Neuronal stem cell (in vitro differentiated cells): ENCODE results near the gene PRRT1.

ENCODE experiments used
- DNase-seq: peaks from one replicate; pipeline ENCODE4 v3.0.0-alpha.2; 2013; ENCODE audit warnings: low spot score
- H2AFZ ChIP-seq: one replicate; pipeline ENCODE4 v1.6.1; 2013; ENCODE audit warnings: mild to moderate bottlenecking, low read length, inconsistent platforms
- H2AK5ac ChIP-seq: 2 replicates; pipeline ENCODE4 v1.6.1; 2013; ENCODE audit warnings: low read depth, mild to moderate bottlenecking, inconsistent platforms, low read length, moderate library complexity, mixed read lengths
- H2BK120ac ChIP-seq: 2 replicates; pipeline ENCODE4 v1.6.1; 2013; ENCODE audit warnings: low read depth, mild to moderate bottlenecking, inconsistent platforms, low read length, moderate library complexity, mixed read lengths
- H2BK12ac ChIP-seq: one replicate; pipeline ENCODE4 v1.6.1; 2013; ENCODE audit warnings: low read length, inconsistent platforms
- H2BK15ac ChIP-seq: 2 replicates; pipeline ENCODE4 v1.6.1; 2013; ENCODE audit warnings: mild to moderate bottlenecking, low read length, inconsistent platforms, mixed read lengths
- H2BK5ac ChIP-seq: one replicate; pipeline ENCODE4 v1.6.1; 2013; ENCODE audit warnings: inconsistent platforms, mild to moderate bottlenecking, low read length, moderate library complexity
- H3K14ac ChIP-seq: one replicate; pipeline ENCODE4 v1.6.1; 2013; ENCODE audit warnings: low read length, inconsistent platforms
- H3K18ac ChIP-seq: 2 replicates; pipeline ENCODE4 v1.6.1; 2013; ENCODE audit warnings: low read length, inconsistent platforms
- H3K23ac ChIP-seq: 2 replicates; pipeline ENCODE4 v1.6.1; 2013; ENCODE audit warnings: low read depth, mild to moderate bottlenecking, mixed read lengths, low read length, inconsistent platforms; ENCODE audit not compliant: poor library complexity
- H3K27ac ChIP-seq: replicated peaks from 3 replicates; pipeline ENCODE4 v1.5.1; 2013; ENCODE audit warnings: low read length, inconsistent platforms
- H3K27me3 ChIP-seq, 3 experiments: 2 replicates each; pipeline ENCODE4 v1.6.1; 2013; ENCODE audit warnings: low read length in 3 of 3, mild to moderate bottlenecking in 2 of 3, inconsistent platforms in 1 of 3, low read depth in 1 of 3, mixed read lengths in 1 of 3, moderate library complexity in 1 of 3; ENCODE audit not compliant: control insufficient read depth in 3 of 3, insufficient read depth in 3 of 3
- H3K36me3 ChIP-seq, 2 donors: replicated peaks in 1 of 2; 2 replicates each; pipeline ENCODE4 v1.6.1; 2013; ENCODE audit warnings: low read length in 2 of 2; ENCODE audit not compliant: control insufficient read depth in 2 of 2, insufficient read depth in 2 of 2
- H3K4ac ChIP-seq: 2 replicates; pipeline ENCODE4 v1.6.1; 2013; ENCODE audit warnings: inconsistent platforms, mild to moderate bottlenecking, low read length, moderate library complexity
- H3K4me1 ChIP-seq, 2 donors: 1 replicate in 1 of 2; 2 replicates in 1 of 2; pipeline ENCODE4 v1.6.1; 2013; ENCODE audit warnings: low read length in 2 of 2, low read depth in 1 of 2; ENCODE audit not compliant: control insufficient read depth in 2 of 2, insufficient read depth in 1 of 2
- H3K4me2 ChIP-seq: one replicate; pipeline ENCODE4 v1.6.1; 2013; ENCODE audit warnings: mild to moderate bottlenecking, low read length, inconsistent platforms; ENCODE audit not compliant: insufficient read depth, poor library complexity, severe bottlenecking
- H3K4me3 ChIP-seq, 2 donors: 2 replicates each; pipeline ENCODE4 v1.5.1; 2013; ENCODE audit warnings: low read length in 2 of 2, mild to moderate bottlenecking in 2 of 2, inconsistent platforms in 1 of 2, moderate library complexity in 1 of 2
- H3K79me1 ChIP-seq: one replicate; pipeline ENCODE4 v1.6.1; 2013; ENCODE audit warnings: low read depth, mild to moderate bottlenecking, inconsistent platforms, low read length, moderate library complexity
- H3K9ac ChIP-seq: one replicate; pipeline ENCODE4 v1.6.1; 2013; ENCODE audit warnings: mild to moderate bottlenecking, low read depth, low read length, inconsistent platforms; ENCODE audit not compliant: poor library complexity
- H3K9me3 ChIP-seq, 2 donors: replicated peaks in 1 of 2; 2 replicates each; pipeline versions ENCODE3 to v1.6.1; 2013; ENCODE audit warnings: low read length in 2 of 2, mild to moderate bottlenecking in 2 of 2, inconsistent platforms in 1 of 2, low read depth in 1 of 2, mixed read lengths in 1 of 2, moderate library complexity in 1 of 2; ENCODE audit not compliant: control insufficient read depth in 2 of 2, insufficient read depth in 1 of 2
- H4K8ac ChIP-seq: one replicate; pipeline ENCODE4 v1.6.1; 2013; ENCODE audit warnings: low read depth, mild to moderate bottlenecking, inconsistent platforms, low read length, moderate library complexity
- H4K91ac ChIP-seq: one replicate; pipeline ENCODE4 v1.6.1; 2013; ENCODE audit warnings: low read length, low read depth, mild to moderate bottlenecking, inconsistent platforms; ENCODE audit not compliant: poor library complexity
- WGBS, 2 donors: extraction: QIAGEN DNeasy Blood & Tissue Kit; methylation state at CpG; one replicate each; pipeline ENCODE4 v1.1.7; 2013; ENCODE audit warnings: missing lambda C conversion rate in 2 of 2, mixed read lengths in 1 of 2; ENCODE audit not compliant: insufficient read length in 2 of 2, insufficient replicate concordance in 1 of 2; ENCODE audit errors: extremely low coverage in 2 of 2; 5-methylcytosine and 5-hydroxymethylcytosine counted together

PRRT1 gene

DNA sequence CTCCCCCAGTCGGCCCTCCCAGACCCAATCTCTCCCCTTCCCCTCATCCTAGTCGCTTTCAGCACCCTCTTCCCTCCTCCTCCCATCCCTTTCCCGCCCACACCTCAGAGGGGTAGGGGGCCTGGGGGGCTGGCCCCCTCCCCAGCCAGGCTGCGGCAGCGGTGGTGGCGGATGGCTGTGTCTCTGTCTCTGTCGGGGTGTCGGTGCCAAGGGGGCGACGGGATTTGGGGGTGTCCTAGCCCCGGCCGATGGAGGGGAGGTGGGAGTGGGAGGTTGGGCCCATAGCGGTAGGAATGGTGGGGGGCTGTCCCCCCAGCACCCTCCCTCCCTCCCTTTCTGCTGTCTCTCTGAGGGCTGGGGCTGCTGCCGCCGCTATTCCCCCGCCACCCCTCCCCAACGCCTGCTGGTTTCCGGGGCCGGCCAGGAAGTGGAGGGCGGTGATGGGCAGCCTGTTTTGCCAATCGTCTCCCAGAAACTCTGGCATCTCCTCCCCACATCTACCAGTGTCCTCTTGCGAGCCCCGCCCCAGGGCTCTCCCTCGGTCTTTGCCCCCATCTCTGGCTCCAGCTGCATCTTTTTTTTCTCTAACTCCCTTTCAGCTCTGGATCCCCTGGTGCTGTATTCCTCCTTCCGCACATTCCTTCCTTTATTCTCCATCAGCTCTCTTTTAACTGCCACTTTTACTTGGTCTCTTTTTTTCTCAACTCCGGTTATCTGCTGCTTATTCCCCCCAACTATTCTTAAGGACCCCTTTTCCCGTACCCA, 24.2 kb upstream of the PRRT1 start, which contains the start of gene AGPAT1:
Gene AGPAT1, minus strand, starts transcription at position 374 of the 765 bp plus-strand sequence. CDS start 4,588 bp downstream, outside the sequence.
- no peak within 1 kb of the TSS for H2BK120ac ChIP-seq
- no CpG with 5 or more reads among the region's 27 CpGs for WGBS, 2 donors
- H3K14ac ChIP-seq = peak within 1 kb of the TSS; percentile 76

DNA sequence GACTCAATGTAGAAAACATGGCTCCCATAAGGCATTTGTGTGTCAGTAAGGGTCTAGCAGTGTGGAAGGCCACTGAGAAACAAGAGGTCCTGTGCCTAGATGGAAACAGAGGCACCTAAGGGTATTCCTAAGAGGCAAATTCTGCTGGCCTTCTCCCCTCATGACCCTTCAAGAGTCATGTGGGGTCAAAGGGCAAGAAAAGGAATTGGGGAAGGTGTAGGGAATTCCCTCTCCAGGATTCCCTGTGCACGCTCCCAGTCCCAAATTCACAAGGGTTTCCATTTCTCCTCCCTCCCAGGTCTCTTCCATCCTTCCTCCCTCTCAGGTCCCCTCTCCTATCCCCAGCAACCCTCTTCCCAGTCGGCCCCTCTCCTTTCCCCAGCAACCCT, 23.6 kb upstream of the PRRT1 start:
- no peak for DNase-seq
- no peak overlapping the region for H4K91ac ChIP-seq
- peaks cover 12 to 35% of the 10 kb centered on the region in 2 donors for H3K36me3 ChIP-seq
- peak overlapping the region; percentile 74 for H2AFZ ChIP-seq
- H3K9me3 ChIP-seq = no peaks in the 10 kb centered on the region
- H4K8ac ChIP-seq = no peak overlapping the region
- peak overlapping the region; percentile 67 for H3K4me2 ChIP-seq
- H2BK15ac ChIP-seq = no peak overlapping the region
- H3K18ac ChIP-seq = peak overlapping the region; percentile 97
- no peak overlapping the region for H2BK12ac ChIP-seq
- H3K4me1 ChIP-seq = peaks cover 9 to 16% of the 10 kb centered on the region in 2 donors
- no peak overlapping the region for H2BK120ac ChIP-seq
- H3K27me3 ChIP-seq = no peaks in the 10 kb centered on the region
- peak overlapping the region; percentile 67 for H2BK5ac ChIP-seq
- no peak overlapping the region for H3K4ac ChIP-seq
- peak overlapping the region; percentile 72 to 94 for H3K4me3 ChIP-seq
- H3K23ac ChIP-seq = peak overlapping the region; percentile 50
- peak overlapping the region; percentile 47 for H2AK5ac ChIP-seq
- peak overlapping the region; percentile 99 for H3K9ac ChIP-seq
- no peak overlapping the region for H3K14ac ChIP-seq
- no CpG with 5 or more reads among the region's 2 CpGs for WGBS, 2 donors
- H3K79me1 ChIP-seq = peaks cover 3% of the 10 kb centered on the region
- no peak overlapping the region for H3K27ac ChIP-seq

More for the DNA sequence above, 24.2 kb upstream of the PRRT1 start, which contains the start of gene AGPAT1:
- Histone ChIP-seq H4K8ac (no peak within 1 kb of the TSS), H2AK5ac (peak within 1 kb of the TSS; percentile 47), H2BK5ac (peak within 1 kb of the TSS; percentile 67), H3K27ac (peak within 1 kb of the TSS; percentile 99), H3K79me1 (peaks cover 3% of the 10 kb centered on the region), H3K9me3 (no peaks in the 10 kb centered on the region), H2AFZ (peak within 1 kb of the TSS; percentile 74), H3K4ac (no peak within 1 kb of the TSS), H4K91ac (no peak within 1 kb of the TSS), H3K23ac (peak within 1 kb of the TSS; percentile 50), H3K36me3 (peaks cover 9 to 34% of the 10 kb centered on the region in 2 donors), H3K18ac (peak within 1 kb of the TSS; percentile 97), H3K9ac (peak within 1 kb of the TSS; percentile 99), H3K27me3 (no peaks in the 10 kb centered on the region), H3K4me3 (peak within 1 kb of the TSS; percentile 72 to 94), H3K4me1 (peaks cover 9 to 16% of the 10 kb centered on the region in 2 donors), H2BK12ac (peak within 1 kb of the TSS; percentile 88), H2BK15ac (no peak within 1 kb of the TSS), H3K4me2 (peak within 1 kb of the TSS; percentile 68)
- peak; percentile 96 for DNase-seq

DNA sequence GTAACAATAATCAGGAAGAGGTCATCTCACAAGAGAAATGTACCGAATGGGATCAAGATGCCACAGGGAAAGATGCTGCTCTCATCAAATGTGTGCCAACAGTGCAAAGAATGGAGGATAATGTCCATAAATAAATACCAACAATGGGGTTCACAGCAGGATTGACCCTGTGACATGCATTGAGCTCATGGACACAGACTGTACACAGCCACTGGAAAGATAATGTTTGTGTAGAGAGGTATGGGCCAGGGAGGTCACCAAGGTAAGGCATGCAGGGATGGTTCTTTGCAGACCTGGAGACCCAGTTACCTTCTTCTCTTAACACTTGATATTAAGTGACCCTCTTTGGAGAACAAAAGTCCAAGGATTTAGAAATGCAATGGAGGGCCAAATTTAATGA, 22.7 kb upstream of the PRRT1 start:
- no CpG with 5 or more reads among the region's 1 CpG for WGBS, 2 donors
- no peak for DNase-seq
- no peak overlapping the region for H4K91ac ChIP-seq
- no peak overlapping the region for H3K18ac ChIP-seq
- H3K23ac ChIP-seq = no peak overlapping the region
- peak overlapping the region in 1 of 2 donors; percentile 72 for H3K4me3 ChIP-seq
- no peaks in the 10 kb centered on the region for H3K9me3 ChIP-seq
- no peaks in the 10 kb centered on the region for H3K27me3 ChIP-seq
- no peak overlapping the region for H4K8ac ChIP-seq
- H3K36me3 ChIP-seq = peaks cover 20 to 38% of the 10 kb centered on the region in 2 donors
- H3K4ac ChIP-seq = no peak overlapping the region
- H3K79me1 ChIP-seq = peaks cover 7% of the 10 kb centered on the region
- H2BK5ac ChIP-seq = no peak overlapping the region
- H2AFZ ChIP-seq = no peak overlapping the region
- H3K14ac ChIP-seq = no peak overlapping the region
- no peak overlapping the region for H2BK12ac ChIP-seq
- no peak overlapping the region for H3K27ac ChIP-seq
- no peak overlapping the region for H3K9ac ChIP-seq
- H2BK120ac ChIP-seq = no peak overlapping the region
- H2BK15ac ChIP-seq = no peak overlapping the region
- no peak overlapping the region for H2AK5ac ChIP-seq
- peaks cover 9 to 16% of the 10 kb centered on the region in 2 donors for H3K4me1 ChIP-seq
- no peak overlapping the region for H3K4me2 ChIP-seq

DNA sequence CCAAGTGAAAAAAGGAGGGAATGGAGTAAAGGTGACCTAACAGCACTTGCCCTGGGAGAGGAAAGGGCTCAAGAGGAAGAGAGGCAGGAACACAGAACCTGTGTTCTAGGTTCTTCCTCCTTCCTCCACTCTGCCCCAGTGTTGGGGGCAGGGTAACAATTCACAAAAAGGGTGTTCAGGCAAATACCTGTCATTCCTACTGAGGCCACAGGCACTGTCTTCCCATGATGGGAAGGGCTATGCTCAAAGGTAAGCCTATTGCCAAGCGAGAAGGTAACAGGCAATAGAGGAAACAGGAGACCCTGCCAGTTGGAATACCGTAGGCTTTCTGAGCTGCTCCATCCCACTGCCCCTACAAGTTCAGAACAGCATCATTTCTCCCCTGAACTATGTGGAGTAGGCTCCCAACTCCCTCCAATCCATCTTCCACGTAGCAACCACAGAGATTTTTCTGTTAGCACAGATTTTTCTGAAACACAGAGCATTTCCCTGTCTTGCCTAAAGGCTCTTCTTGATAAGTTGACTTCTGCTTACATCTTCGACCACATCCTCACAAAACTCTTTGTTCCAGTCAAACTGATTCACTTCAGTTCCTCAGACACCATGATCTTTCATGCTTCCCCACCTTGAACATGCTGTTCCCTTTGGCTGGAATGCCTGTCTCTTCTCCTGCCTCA, 21.4 kb upstream of the PRRT1 start:
- WGBS, 2 donors = no CpG with 5 or more reads among the region's 4 CpGs
- no peak overlapping the region for H4K91ac ChIP-seq
- H3K4me2 ChIP-seq = no peak overlapping the region
- H3K23ac ChIP-seq = no peak overlapping the region
- H3K4ac ChIP-seq = no peak overlapping the region
- no peak overlapping the region for H3K9ac ChIP-seq
- H2BK15ac ChIP-seq = no peak overlapping the region
- no peak overlapping the region for H3K14ac ChIP-seq
- H3K18ac ChIP-seq = no peak overlapping the region
- no peaks in the 10 kb centered on the region for H3K27me3 ChIP-seq
- H2BK12ac ChIP-seq = no peak overlapping the region
- no peak for DNase-seq
- H3K9me3 ChIP-seq = no peaks in the 10 kb centered on the region
- H2BK5ac ChIP-seq = no peak overlapping the region
- no peak overlapping the region for H2AK5ac ChIP-seq
- H4K8ac ChIP-seq = no peak overlapping the region
- peaks cover 29 to 50% of the 10 kb centered on the region in 2 donors for H3K36me3 ChIP-seq
- peaks cover 7 to 20% of the 10 kb centered on the region in 2 donors for H3K4me1 ChIP-seq
- no peak overlapping the region for H2BK120ac ChIP-seq
- H2AFZ ChIP-seq = no peak overlapping the region
- no peak overlapping the region for H3K27ac ChIP-seq
- no peak overlapping the region for H3K4me3 ChIP-seq
- H3K79me1 ChIP-seq = peaks cover 9% of the 10 kb centered on the region
